GM11168 (cell line): Measurements from ENCODE around the gene AARSD1.
"Not testable (repeated sequence)": the region's sequence is repeated elsewhere in the genome, so short reads cannot be mapped to it uniquely, and the experiment has no call there.

Experiments
- in situ Hi-C: fragments of 300-500 bp; cut with MboI; formaldehyde crosslinking; loops from one replicate; pipeline ENCODE4 v1.12.0; 2022; ENCODE audit warnings: low sequenced_read_pairs; ENCODE audit not compliant: unreplicated experiment

Gene AARSD1

GRCh38 chr17:42964161-42964932, at the start of gene AARSD1:
AARSD1 (minus strand) TSS chr17:42964454; CDS start chr17:42964440, 14 bp downstream.
- in situ Hi-C loops, result no loop called here

- in situ Hi-C loops, result no loop called here
These were observed 49.0 kb upstream of the AARSD1 start for GRCh38 chr17:43013296-43013695.

GRCh38 chr17:43011728-43012472, 47.6 kb upstream of the AARSD1 start:
- in situ Hi-C loops, result no loop called here

GRCh38 chr17:43010667-43011308, 46.5 kb upstream of the AARSD1 start:
- in situ Hi-C loops, result no loop called here

- in situ Hi-C loops, result no loop called here
These were observed 42.6 kb upstream of the AARSD1 start, which contains the start of gene IFI35 for GRCh38 chr17:43006639-43007551. IFI35 (plus strand) TSS chr17:43006784; CDS start chr17:43006948, 164 bp downstream.

- in situ Hi-C loops, result no loop called here
These were observed 39.4 kb upstream of the AARSD1 start for GRCh38 chr17:43003542-43004172.

GRCh38 chr17:43000894-43001293, 36.6 kb upstream of the AARSD1 start:
- in situ Hi-C loops, result not testable (repeated sequence)

GRCh38 chr17:42999003-42999525, 34.8 kb upstream of the AARSD1 start:
- in situ Hi-C loops, result no loop called here

- in situ Hi-C loops, result no loop called here
These were observed 34.0 kb upstream of the AARSD1 start, which contains the start of gene RPL27 for GRCh38 chr17:42997984-42998938. RPL27 (plus strand) TSS chr17:42998419; CDS start chr17:42998751, 332 bp downstream.

GRCh38 chr17:42997390-42997983, 33.2 kb upstream of the AARSD1 start:
- in situ Hi-C loops, result no loop called here

GRCh38 chr17:42993913-42994312, 29.7 kb upstream of the AARSD1 start:
- in situ Hi-C loops, result not testable (repeated sequence)

- in situ Hi-C loops, result no loop called here
These were observed 28.6 kb upstream of the AARSD1 start for GRCh38 chr17:42992872-42993271.

- in situ Hi-C loops, result no loop called here
These were observed 27.2 kb upstream of the AARSD1 start for GRCh38 chr17:42991471-42991870.

- in situ Hi-C loops, result no loop called here
These were observed 25.7 kb upstream of the AARSD1 start for GRCh38 chr17:42989726-42990652.

GRCh38 chr17:42989141-42989540, 24.9 kb upstream of the AARSD1 start:
- in situ Hi-C loops, result no loop called here

GRCh38 chr17:42985225-42985624, 21.0 kb upstream of the AARSD1 start:
- in situ Hi-C loops, result no loop called here

- in situ Hi-C loops, result no loop called here
These were observed 18.0 kb upstream of the AARSD1 start for GRCh38 chr17:42982266-42982665.
